Prostate gland (tissue), 2 donors: ENCODE measurements around the gene KBTBD6.

Experiments
- POLR2A ChIP-seq: fragments of 450-650 bp; IDR thresholded peaks from one replicate; pipeline ENCODE4 v1.6.1; 2016; ENCODE audit warnings: antibody characterized with exemption, mild to moderate bottlenecking
- POLR2AphosphoS5 ChIP-seq: sonication (generic); formaldehyde crosslinking; IDR thresholded peaks from one replicate; pipeline ENCODE4 v1.6.1; 2017; ENCODE audit warnings: antibody characterized with exemption
- TF ChIP-seq, protein P1 (sequence below), 4 experiments: fragments of 200-600 bp in 2 of 4; fragments of 450-650 bp in 2 of 4; sonication (generic) in 2 of 4; IDR thresholded peaks; 1 replicate in 3 of 4; 2 replicates in 1 of 4; pipeline ENCODE4 v1.5.1; 2016 to 2019; ENCODE audit warnings: antibody characterized with exemption in 4 of 4, mild to moderate bottlenecking in 2 of 4, moderate library complexity in 2 of 4

DNA sequence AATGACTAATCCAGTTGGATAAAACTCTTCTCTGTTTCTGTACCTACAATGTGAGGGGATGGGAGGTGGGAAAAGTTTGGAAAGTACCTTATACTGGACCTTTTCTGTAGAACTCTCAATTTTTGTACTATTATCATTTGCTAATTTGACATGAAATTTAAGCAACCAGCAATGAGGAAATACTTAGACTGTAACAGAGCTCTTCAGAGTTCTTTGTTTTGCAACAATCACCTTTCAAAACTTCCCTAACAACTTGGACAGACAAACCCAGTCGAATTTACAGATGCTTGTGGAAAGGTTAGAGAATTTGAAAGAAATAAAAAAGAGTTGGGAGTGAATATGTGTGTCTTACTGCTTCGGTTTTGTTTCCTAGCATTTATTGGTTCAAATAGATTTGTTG is 45.0 kb upstream of the KBTBD6 start:
- TF ChIP-seq, protein P1, sequence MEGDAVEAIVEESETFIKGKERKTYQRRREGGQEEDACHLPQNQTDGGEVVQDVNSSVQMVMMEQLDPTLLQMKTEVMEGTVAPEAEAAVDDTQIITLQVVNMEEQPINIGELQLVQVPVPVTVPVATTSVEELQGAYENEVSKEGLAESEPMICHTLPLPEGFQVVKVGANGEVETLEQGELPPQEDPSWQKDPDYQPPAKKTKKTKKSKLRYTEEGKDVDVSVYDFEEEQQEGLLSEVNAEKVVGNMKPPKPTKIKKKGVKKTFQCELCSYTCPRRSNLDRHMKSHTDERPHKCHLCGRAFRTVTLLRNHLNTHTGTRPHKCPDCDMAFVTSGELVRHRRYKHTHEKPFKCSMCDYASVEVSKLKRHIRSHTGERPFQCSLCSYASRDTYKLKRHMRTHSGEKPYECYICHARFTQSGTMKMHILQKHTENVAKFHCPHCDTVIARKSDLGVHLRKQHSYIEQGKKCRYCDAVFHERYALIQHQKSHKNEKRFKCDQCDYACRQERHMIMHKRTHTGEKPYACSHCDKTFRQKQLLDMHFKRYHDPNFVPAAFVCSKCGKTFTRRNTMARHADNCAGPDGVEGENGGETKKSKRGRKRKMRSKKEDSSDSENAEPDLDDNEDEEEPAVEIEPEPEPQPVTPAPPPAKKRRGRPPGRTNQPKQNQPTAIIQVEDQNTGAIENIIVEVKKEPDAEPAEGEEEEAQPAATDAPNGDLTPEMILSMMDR (IDR thresholded peaks at IDR 0.05): no peak
- TF ChIP-seq POLR2A: no peak
- TF ChIP-seq POLR2AphosphoS5: no peak
